ENCODE results near the gene PAX6. TPM values are rescaled to one million over a fixed set of nuclear protein-coding genes. Genes with fewer than 3 reads are reported as not detected.

Gene PAX6
- total RNA-seq, 1 donor from 2014 or later: not detected

DNA sequence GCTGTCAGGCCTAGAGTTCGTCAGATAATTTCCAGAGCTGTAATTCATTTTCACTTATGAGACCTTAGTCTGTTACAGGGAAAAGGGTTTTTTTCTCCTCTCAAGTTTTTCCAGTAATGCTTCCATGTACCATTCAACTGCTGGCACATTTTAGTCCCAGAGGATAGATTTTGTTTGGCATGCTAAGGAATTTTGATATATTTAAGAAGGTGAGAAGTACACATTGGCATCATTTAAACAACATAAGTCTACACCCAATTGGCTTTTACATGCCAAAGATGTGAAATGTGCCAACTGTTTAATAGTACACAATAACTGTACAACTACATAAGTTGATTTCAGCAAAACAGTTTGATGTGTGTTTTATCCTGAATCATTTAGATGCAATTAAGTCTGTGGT, 71.0 kb downstream of the PAX6 start:
- no peak overlapping the region for H3K27ac ChIP-seq (ENCODE audit: low read depth, low read length)
- H3K4me1 ChIP-seq (ENCODE audit: control insufficient read depth in 3 of 3, insufficient read depth in 3 of 3, low read length in 3 of 3): no peaks in the 10 kb centered on the region
- no peaks in the 10 kb centered on the region for H3K27me3 ChIP-seq (ENCODE audit: control insufficient read depth in 3 of 3, insufficient read depth in 3 of 3, low read length in 3 of 3)
- H3K4me3 ChIP-seq (ENCODE audit: low read length in 3 of 3): no peak overlapping the region
- H3K9me3 ChIP-seq (ENCODE audit: control insufficient read depth in 3 of 3, low read length in 3 of 3): no peaks in the 10 kb centered on the region
- H3K36me3 ChIP-seq (ENCODE audit: control insufficient read depth in 3 of 3, insufficient read depth in 3 of 3, low read length in 3 of 3): no peaks in the 10 kb centered on the region
- no peak overlapping the region for H3K9ac ChIP-seq (ENCODE audit: low read depth in 1 of 3, low read length in 3 of 3)

Data from skeletal muscle tissue (tissue), 4 donors.